Stimulated activated CD8-positive, alpha-beta memory T cell treated with anti-CD3 and anti-CD28 coated beads, Interleukin-12 subunit alpha, Interleukin-12 subunit beta, amount 100 ng/mL, for 4 hours (primary cell): ENCODE data around the gene EPM2A.
"Not testable (repeated sequence)": the region's sequence is repeated elsewhere in the genome, so short reads cannot be mapped to it uniquely, and the experiment has no call there.

Experiments used
- DNase-seq: peaks from one replicate; pipeline ENCODE4 v3.0.0-alpha.2; 2020; ENCODE audit warnings: low read depth

The EPM2A gene

GRCh38 chr6:145735356-145736165, at the start of gene EPM2A:
EPM2A (minus strand) TSS chr6:145735520; CDS start chr6:145735498, 22 bp downstream.
- peak; percentile 56 for DNase-seq

DNA sequence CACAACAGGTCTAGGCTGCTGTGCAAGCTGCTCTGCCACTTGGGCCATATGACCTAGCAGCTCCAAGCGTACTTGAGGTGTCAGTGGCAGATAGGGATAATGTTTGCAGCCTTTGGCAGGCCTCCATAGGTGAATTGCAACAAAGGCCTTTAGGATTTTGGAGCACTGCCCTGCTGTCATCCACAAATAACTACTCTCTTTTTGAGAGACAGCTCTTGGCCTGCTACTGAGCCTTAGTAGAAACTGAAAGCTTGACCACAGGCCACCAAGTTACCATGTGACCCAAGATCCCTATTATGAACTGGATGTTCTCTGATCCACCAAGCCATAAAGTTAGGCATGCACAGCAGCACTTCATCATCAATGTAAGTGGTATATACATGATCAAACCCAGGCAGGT, 49.4 kb upstream of the EPM2A start:
- no peak for DNase-seq

DNA sequence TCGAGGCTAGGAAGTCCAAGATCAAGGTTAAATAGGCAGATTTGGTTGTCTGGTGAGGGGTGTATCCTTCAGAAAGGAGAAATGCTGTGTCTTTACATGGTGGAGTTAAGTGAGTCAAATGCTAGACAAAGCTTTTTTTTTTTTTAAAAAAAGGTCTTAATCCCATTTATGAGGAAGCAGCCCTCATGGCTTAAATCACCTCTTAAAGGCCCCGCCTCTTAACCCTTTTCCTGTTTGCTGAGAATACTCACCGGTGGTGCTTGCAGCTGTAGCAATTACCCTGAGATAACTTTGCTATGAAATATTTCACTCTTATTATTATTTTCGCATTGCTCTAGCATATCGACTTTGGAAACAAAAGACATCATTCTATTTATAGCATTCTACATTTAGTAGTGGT, 48.5 kb upstream of the EPM2A start:
- no peak for DNase-seq

DNA sequence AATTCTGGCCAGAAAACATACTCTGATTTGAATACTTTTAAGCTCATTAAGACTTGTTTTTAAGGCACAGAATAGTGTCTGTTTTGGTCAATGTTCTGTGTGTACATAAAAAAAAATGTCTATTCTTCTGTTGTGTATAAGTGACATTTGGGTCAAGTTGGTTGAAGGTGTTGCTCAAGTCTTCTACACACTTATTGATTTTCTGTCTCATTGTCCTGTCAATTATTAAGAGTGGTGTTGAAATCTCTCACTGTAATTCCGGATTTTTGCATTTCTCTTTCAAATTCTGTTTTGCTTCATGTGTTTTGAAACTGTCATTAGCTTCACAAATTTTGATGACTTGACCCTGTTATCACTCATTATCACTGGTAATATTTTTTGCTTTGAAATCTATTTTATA, 37.5 kb upstream of the EPM2A start:
- no peak for DNase-seq

- DNase-seq = no peak
These were observed 30.1 kb upstream of the EPM2A start for GRCh38 chr6:145765449-145765848.

GRCh38 chr6:145763742-145764141, 28.4 kb upstream of the EPM2A start:
- no peak for DNase-seq

DNA sequence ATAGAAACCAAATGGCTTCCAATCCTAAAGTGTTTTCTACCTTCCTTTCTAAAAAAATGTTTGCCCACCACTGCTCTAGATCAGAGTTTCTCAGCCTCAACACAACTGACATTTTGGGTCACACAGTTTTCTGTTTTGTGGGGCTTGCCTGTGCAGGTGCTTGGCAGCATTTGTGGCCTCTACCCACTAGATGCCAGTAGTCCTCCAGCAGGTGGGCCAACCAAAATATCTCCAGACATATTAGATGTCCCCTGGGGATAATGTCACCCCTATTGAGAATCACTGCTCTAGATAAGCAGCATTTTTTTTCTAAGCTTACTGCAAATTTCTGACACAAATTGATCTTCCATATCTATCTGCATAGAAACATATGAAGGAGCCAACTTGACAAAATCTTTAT, 26.3 kb upstream of the EPM2A start:
- no peak for DNase-seq

DNA sequence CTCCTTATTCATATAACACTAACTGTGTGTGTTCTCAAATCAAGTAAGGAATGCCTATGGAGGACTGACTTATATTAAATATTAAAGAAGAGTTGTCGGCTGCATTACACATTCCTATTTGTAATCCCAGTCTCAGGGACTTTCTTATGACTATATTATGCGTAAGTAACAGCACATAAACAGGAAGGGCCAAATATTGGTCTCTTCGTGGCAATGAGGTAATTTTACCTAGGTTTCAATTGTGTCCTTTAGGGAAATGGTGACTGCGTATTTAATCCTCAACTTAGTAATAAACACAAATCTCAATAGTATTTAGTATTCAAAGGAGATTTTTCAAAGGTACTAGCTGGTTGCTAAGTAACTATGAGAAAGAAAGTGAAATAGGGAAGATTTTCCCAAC, 22.8 kb upstream of the EPM2A start:
- no peak for DNase-seq

- DNase-seq = no peak
These were observed 20.9 kb upstream of the EPM2A start for GRCh38 chr6:145756170-145756662.

DNA sequence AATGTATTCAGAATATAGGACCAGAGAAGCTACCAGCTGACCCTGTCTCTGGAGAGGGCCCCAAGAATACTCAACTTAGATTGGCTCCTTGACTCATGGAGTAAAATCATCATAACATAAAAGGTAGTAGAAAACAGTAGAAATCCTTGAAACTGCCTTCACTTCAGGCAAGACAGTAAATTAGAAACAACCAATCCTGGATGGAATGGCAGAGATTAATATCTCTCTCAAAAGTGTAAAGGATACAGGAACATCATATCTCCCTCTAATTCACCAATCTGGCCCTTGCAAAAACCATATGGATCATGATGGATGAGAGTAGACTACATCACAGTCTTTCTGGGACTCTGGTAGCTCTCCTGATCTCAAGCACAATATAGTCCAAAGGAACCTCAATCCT, 20.4 kb upstream of the EPM2A start:
- DNase-seq = no peak

DNA sequence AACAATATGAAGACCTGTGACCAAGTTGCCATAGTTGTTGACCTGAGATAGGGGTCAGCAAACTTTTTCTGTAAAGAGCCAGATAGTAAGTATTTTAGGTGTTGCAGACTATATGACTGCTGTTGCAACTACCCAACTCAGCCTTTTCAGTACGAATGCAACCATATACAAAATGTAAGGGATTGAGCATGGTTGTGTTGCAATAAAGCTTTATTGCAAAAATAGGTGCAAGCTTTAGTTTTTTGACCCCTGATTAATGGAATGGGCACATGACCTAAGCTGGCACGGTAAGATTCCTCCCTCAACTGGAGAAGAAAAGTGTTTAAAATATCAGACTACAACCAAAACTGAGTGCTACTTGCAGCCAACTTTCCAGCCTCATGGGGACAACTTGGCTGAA, 17.3 kb upstream of the EPM2A start:
- no peak for DNase-seq

DNA sequence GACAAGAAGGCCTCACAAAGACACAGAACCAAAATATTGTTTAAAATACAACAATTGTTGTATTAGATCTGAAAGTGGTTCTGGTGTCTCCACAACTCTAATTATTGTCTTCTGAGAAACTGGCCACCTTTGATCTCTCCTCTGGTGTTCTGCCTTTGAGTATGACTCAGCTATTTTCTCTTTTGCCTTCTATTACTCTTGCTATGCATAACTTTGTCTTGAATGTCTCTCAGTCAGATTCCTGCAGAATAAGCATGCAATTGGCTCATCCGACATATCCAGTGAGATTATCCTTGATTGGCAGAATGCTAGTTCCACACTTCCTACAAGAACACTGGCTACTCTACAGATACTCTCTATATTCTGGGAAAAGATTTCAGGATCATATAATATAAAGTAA, 14.3 kb upstream of the EPM2A start:
- DNase-seq = no peak

DNA sequence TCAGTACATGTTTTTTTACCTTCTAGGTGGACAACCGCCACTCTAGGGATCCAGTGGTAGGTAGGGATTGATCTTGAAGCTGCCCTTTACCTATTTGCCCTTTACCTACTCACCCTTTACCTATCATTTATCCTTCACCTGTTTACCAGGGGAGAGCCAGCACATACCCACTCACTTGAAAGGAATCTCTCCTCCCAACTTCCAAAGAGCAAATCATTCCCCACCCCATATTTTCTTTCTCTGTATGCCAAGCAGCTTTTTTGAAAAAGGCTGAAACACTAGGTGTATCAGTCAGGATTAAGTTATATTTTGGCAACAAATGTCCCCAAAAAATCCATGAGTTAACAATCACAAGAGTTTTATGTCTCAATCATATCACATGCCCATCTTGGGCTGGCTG, 10.5 kb upstream of the EPM2A start:
- no peak for DNase-seq

DNA sequence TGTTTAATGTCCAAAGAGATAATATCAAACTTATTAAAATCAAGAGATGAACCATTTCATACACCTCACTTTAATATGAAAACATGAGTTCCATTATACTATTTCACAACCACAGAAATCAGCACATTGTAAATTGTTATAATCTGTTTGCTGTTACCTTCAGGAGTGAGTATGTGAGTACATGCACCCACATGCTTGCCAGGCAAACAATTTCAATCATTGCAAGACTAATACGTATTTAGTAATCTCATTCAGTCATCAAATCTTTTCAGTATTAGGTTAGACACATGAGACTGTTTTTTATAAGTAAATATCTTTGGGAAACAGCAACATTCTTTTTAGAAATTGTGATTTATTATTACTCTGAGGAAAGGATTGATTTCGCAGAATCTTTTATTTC, 9.3 kb upstream of the EPM2A start:
- no peak for DNase-seq

DNA sequence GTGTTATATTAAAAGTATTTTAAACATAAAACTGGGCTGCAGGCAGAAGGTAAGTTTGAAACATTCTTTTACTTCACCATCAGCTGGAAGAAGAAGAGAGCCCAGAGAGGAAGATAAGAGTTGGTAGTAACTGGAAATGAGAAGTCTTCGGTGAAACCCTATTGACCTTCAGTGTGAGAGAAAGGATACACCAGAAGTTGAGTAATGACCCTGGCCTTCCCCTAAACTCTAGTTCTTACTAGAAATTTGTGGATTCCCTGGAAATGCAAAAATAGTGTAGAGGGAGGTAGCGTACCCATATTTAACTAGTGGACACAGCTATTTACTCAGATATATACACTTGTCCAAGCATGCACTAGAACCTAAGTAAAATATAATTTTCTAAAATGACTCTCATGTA, 8.0 kb upstream of the EPM2A start:
- no peak for DNase-seq

DNA sequence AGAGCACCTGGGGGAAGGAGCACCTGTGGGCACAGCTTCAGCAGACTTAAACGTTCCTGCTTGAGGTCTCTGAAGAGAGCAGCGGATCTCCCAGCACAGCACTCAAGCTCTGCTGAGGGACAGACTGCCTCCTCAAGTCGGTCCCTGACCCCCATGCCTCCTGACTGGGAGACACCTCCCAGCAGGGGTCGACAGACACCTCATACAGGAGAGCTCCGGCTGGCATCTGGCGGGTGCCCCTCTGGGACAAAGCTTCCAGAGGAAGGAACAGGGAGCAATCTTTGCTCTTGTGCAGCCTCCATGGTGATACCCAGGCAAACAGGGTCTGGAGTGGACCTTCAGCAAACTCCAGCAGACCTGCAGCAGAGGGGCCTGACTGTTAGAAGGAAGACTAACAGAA, 7.2 kb upstream of the EPM2A start:
- not testable (repeated sequence) for DNase-seq

GRCh38 chr6:145739685-145740084, 4.4 kb upstream of the EPM2A start:
- DNase-seq = not testable (repeated sequence)

DNA sequence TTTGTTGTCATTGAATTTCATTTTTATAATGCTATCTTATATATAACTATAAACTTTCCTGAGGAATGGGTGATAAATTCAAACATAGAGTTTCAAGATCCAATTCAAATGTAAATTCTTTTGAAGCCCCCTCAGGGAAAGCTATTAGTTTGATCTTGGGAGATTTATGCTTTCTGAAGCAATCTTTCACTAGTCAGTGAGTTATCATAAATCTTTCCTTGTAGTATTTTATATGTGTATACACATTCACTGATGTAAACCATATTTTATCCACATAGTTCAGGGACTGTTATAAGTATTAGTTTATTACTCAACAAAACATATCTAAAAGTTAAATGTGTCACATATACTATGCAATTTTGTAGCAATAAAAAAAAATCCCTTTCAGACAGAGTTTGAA, 2.9 kb upstream of the EPM2A start:
- DNase-seq = no peak

- DNase-seq = no peak
These were observed 1.4 kb upstream of the EPM2A start for GRCh38 chr6:145736661-145737144.

DNA sequence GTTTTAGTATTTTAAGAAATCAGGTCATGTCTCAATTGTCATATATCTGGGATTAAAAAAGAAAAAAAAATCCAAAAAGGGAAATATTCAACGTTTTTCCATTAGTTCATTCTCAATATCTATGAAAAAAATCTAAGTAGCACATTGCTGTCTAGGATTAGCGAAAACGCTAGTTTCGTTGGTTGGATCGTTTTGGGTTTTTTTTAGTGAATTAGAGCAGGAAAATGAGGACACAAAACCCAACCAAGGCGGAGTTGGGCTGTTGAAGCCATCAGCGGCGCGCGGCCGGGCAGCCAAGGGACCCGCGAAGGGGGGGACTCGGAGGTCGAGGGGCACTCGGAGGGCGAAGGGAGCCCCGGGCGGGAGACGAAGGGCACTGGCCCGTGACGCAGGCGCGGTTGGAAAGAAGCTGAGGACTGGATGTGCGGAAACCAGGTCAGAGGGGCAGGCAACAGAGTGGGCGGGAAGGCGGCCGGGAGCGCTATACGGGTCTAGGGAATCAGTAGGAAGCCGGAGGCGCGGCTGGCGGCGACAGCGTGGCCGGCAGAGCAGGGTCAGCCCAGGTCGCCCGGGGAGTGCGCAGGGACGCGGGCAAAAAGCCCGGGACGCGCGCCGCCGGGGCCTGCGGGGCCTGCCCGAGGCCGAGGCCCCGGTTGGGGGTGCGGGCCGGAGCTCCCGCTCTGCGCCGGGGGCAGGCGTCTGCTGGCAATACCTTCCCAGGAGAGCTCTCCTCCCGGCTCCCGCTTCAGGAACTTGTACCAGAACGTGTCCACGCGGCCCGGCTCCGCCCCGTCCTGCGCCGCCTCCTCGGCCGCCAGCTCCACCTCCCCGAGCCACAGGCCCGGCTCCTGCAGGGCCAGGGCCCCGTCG, 599 bp downstream of the EPM2A start:
- peak; percentile 68 for DNase-seq

- DNase-seq = no peak
These were observed 1.5 kb downstream of the EPM2A start for GRCh38 chr6:145733810-145734209.

GRCh38 chr6:145733207-145733606, 2.1 kb downstream of the EPM2A start:
- DNase-seq = no peak

- DNase-seq = no peak
These were observed 3.9 kb downstream of the EPM2A start for GRCh38 chr6:145731447-145731846.
